Measurements from ENCODE around the gene USP5. TPM values are rescaled to one million over a fixed set of nuclear protein-coding genes. Genes with fewer than 3 reads are reported as not detected.

USP5 gene
- total RNA-seq = 47.1 and 72.5 TPM in 2 replicates

DNA sequence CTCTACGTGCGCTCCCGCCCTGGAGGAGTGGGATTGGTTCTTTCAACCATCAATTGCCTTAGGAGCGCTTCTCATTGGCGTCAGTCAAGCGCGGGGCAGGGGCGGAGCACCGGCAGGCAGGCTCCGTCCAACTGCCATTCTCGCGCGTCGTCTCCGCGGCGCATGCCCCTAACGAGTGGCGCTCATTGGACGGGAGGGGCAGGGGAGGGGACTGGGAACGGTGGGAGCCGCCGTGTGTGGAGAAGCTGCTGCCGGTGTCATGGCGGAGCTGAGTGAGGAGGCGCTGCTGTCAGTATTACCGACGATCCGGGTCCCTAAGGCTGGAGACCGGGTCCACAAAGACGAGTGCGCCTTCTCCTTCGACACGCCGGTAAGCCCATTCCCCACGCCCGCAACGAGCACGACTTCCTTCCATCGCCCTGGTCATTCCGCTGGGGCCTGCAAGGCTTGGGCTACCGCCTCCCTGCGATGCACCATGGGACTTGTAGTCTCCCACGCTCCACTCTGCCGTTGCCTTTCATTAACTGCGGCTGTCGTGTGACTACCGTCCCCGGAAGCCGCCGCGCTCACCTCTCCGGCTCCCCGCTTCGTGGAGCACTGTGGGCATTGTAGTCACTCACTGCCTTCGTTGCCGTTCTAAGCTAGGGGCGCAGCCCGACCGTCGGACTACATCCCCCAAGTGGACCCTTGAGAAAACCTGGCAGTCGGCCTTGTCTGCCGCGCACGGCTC lies at the start of gene USP5:
USP5 (plus strand) TSS at position 230 of the 730 bp plus-strand sequence; CDS start at position 260, 30 bp downstream.

GRCh38 chr12:6821591-6822425 lies 30.1 kb upstream of the USP5 start, which contains the start of gene GPR162:
TSS of gene GPR162 (plus strand) at chr12:6821821. CDS start at chr12:6823899, 2,078 bp downstream.

GRCh38 chr12:6827982-6828780 lies 23.8 kb upstream of the USP5 start, which contains the start of gene P3H3:
TSS of gene P3H3 (plus strand) at chr12:6828407. CDS start at chr12:6828441, 34 bp downstream.

GRCh38 chr12:6840761-6841515 lies 11.0 kb upstream of the USP5 start, which contains the start of gene GNB3:
TSS of gene GNB3 (plus strand) at chr12:6840925. CDS start at chr12:6841288, 363 bp downstream.

DNA sequence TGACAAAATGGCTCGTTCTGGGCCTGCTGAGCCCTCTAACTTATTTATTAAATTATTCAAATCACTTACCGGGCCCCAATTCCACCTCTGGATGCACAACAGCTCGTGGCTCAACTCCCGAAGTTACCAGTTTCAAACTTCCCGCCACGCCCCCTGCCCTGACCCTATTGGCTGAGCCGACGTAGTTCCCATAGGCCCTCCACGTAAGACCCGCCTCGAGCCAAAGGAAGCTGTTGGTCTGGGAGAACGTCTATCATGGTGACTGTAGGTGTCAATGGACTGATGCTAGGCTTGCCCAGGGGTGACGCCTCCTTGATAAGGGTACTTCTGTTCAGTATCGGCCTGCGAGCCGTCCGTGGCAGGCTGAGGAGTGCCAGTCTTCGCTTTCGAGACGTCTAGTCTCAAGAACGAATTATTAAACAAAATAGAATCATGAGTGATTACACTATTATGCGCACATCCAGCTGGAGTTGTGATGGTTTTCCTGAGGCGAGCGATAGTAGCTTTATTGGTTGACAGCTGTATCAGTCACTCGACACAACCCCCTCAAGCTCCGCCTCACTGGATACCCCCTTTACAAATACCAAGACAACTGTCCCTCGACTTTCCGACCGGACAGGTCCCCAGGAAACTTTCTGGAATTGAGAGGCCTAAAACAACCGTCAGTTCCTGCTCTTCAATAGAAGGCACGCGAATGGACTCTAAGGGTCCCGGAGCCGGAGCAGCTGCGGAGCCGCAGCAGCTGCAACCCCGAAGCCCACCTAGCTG lies 613 bp upstream of the USP5 start, which contains the start of gene CDCA3:
CDCA3 (minus strand) TSS at position 134 of the 768 bp plus-strand sequence. CDS start 334 bp downstream, outside the sequence.

GRCh38 chr12:6867413-6868210 lies 15.7 kb downstream of the USP5 start, which contains the start of gene TPI1:
TSS of gene TPI1 (plus strand) at chr12:6867531. CDS start at chr12:6867567, 36 bp downstream.

DNA sequence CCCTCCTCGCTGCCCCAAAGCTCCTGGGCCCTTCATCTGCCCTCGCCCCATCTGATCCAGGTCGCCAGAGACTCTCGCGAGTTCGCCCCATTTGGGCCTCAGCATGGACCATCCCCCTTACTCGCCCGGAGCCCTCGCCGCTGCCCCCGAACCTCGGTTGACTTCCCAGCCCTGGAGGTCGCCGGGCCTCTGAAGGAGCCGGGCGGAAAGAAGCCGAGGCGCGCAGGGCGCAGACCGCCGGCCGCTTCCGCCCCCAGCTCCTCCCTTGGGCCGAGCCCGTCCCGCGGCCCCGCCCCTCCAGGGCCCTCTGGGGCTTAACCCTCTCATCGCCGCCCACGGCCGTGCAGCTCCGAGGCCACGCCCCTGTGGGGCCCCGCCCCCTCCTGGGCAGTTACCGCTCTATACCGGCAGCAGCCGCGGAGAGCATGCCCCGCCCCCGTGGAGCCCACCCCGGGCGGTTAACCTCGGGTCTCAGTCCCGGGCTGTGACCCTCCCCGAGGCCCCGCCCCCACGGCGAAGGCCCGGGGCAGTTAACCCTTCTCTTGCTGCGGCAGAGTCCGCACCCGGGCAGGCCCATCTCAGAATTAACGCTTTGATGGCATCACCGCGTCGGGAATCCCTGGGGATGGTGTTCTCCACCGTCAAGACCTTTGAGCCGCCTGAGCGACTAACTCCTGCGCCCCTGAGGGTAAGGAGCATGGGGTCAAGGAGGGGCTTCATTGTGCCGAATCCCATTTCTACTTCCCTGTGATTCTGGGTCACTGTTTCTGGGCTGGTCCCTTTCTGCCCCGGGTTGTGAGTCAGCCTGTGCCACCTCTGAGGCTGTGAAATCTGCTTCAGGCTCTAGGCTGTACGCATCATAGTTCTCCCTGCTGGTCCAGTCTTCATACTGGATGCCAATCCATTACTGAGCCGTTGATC lies 21.4 kb downstream of the USP5 start, which contains the start of gene SPSB2:
SPSB2 (minus strand) TSS at position 210 of the 921 bp plus-strand sequence. CDS start 402 bp downstream, outside the sequence.

GRCh38 chr12:6904280-6905276 lies 52.6 kb downstream of the USP5 start, which contains the start of gene LRRC23:
TSS of gene LRRC23 (plus strand) at chr12:6904822. CDS start at chr12:6905634, 812 bp downstream.

GRCh38 chr12:6914246-6914946 lies 62.4 kb downstream of the USP5 start, which contains the start of gene ENO2:
TSS of gene ENO2 (plus strand) at chr12:6914580. CDS start at chr12:6915833, 1,253 bp downstream.

Other genes starting within 250 kb of the USP5 start
- gene CHD4, start 244.8 kb upstream of the USP5 start, total RNA-seq = 210 and 238 TPM in 2 replicates
- gene LPAR5, start 216.2 kb upstream of the USP5 start, total RNA-seq = 0.65 TPM in 1 of 2 replicates, not detected in the other
- 0.13 and 0.72 TPM in 2 replicates for gene ACRBP, start 204.7 kb upstream of the USP5 start, total RNA-seq
- 24.4 and 89.2 TPM in 2 replicates for gene ING4, start 189.0 kb upstream of the USP5 start, total RNA-seq
- 16.8 and 39.4 TPM in 2 replicates for gene ZNF384, start 162.8 kb upstream of the USP5 start, total RNA-seq
- 0.52 and 5.9 TPM in 2 replicates for gene PIANP, start 151.3 kb upstream of the USP5 start, total RNA-seq
- gene COPS7A, start 128.1 kb upstream of the USP5 start, total RNA-seq = 50.6 and 80.7 TPM in 2 replicates
- 196 and 281 TPM in 2 replicates for gene MLF2, start 99.0 kb upstream of the USP5 start, total RNA-seq
- 174 and 234 TPM in 2 replicates for gene PTMS, start 85.8 kb upstream of the USP5 start, total RNA-seq
- 1.6 TPM in 1 of 2 replicates, not detected in the other for gene LAG3, start 79.6 kb upstream of the USP5 start, total RNA-seq
- gene CD4, start 62.6 kb upstream of the USP5 start, total RNA-seq = 11.2 and 19.2 TPM in 2 replicates
- gene GPR162, start 30.3 kb upstream of the USP5 start, total RNA-seq = 2.1 and 20.3 TPM in 2 replicates
- gene P3H3, start 23.7 kb upstream of the USP5 start, total RNA-seq = 72.0 and 77.4 TPM in 2 replicates
- gene GNB3, start 11.2 kb upstream of the USP5 start, total RNA-seq = 0.39 and 0.48 TPM in 2 replicates
- 12.0 and 27.4 TPM in 2 replicates for gene CDCA3, start 864 bp upstream of the USP5 start, total RNA-seq
- gene TPI1, start 15.4 kb downstream of the USP5 start, total RNA-seq = 1,206 and 1,693 TPM in 2 replicates
- gene SPSB2, start 21.2 kb downstream of the USP5 start, total RNA-seq = 3.6 and 5.4 TPM in 2 replicates
- gene LRRC23, start 52.7 kb downstream of the USP5 start, total RNA-seq = 5.8 and 13.9 TPM in 2 replicates
- gene ENO2, start 62.4 kb downstream of the USP5 start, total RNA-seq = 26.1 and 45.2 TPM in 2 replicates
- gene ATN1, start 75.8 kb downstream of the USP5 start, total RNA-seq = 14.2 and 57.7 TPM in 2 replicates
- gene RNU7-1, start 91.7 kb downstream of the USP5 start, total RNA-seq = not detected in 2 replicates
- 336 and 337 TPM in 2 replicates for gene C12orf57, start 91.9 kb downstream of the USP5 start, total RNA-seq
- 1.0 and 4.2 TPM in 2 replicates for gene PTPN6, start 99.2 kb downstream of the USP5 start, total RNA-seq
- gene PHB2, start 118.5 kb downstream of the USP5 start, total RNA-seq = 395 and 411 TPM in 2 replicates
- 24.4 and 65.2 TPM in 2 replicates for gene EMG1, start 118.8 kb downstream of the USP5 start, total RNA-seq
- 26.5 and 28.0 TPM in 2 replicates for gene LPCAT3, start 166.3 kb downstream of the USP5 start, total RNA-seq
- gene C1S, start 208.6 kb downstream of the USP5 start, total RNA-seq = 137 and 318 TPM in 2 replicates
- gene C1R, start 240.3 kb downstream of the USP5 start, total RNA-seq = 250 and 966 TPM in 2 replicates